Left renal cortex interstitium (tissue), 4 donors: Measurements from ENCODE around the gene ANKRD34A. TPM values are rescaled to one million over a fixed set of nuclear protein-coding genes. Genes with fewer than 3 reads are reported as not detected.

Experiments
- DNase-seq, 4 donors: peaks; one replicate each; pipeline ENCODE4 v3.0.0-alpha.2; 2013; ENCODE audit warnings: low read depth in 4 of 4, low spot score in 2 of 4, missing footprints in 1 of 4
- polyA plus RNA-seq, 4 donors: library from polyadenylated mRNA; unstranded; fragments of 120-200 nt; gene quantifications; one replicate each; pipeline ENCODE4 v1.2.1, GENCODE V29; 2013; ENCODE audit not compliant: insufficient read length in 4 of 4

The ANKRD34A gene
- polyA plus RNA-seq = under 1 TPM; 0.65 to 0.88 (median 0.72) TPM

DNA sequence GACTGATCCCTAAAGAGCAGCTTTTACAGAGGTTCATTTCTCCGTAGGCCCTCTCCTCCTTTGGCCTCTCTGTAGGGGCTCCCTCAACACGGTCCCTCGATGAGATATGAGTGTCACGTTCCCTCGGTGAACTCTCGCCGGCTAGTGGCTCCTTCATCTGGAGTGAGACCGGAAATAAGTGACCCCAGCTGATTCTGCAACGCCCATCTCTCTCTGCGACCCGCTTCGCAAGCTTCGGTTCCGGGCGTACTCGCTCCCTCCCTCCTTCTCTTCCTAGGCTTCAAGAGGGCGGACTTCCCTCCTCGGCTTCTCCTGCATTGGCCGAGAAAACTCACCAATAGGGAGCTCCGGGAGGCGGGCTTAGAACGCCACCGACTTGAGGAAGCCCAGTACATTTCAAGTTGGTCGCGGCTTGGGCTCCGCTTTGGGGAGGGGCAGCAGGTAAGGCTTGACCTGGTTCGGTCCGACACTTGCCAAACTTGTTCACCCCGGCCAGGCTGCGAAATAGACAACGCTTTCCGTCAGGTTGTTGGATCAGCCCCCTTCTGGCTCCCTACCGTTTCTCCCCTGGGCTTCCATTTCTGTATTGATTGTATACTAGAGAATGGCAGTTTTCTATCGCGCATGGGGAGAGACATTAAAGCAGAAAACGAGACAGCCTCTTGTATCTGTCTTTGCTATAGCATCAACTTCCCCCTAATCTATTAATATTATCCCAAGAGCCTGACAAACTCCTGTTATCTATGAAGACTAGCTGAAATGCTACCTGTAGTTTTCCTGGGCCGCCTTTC, at the start of gene ANKRD34A, which contains the start of gene POLR3GL:
ANKRD34A (minus strand) TSS at position 248 of the 791 bp plus-strand sequence. CDS start 2,816 bp downstream, outside the sequence.
POLR3GL (plus strand) TSS at position 363 of the 791 bp plus-strand sequence. CDS start 10,176 bp downstream, outside the sequence.
- peak in 3 of 4 donors; percentile 88 to 96 (median 89) for DNase-seq

DNA sequence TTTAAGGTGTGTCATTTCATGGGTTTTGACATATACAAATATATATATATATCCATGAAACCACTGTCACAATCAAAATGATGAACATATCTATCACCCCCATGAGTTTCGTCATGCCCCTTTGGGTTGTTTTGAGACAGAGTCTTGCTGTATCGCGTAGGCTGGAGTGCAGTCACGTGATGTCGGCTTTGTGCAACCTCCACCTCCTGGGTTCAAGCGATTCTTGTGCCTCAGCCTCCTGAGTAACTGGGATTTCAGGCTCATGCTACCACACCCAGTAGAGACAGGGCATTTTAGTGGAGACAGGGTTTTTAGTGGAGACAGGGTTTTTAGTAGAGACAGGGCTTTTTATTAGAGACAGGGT, 49.2 kb upstream of the ANKRD34A start:
- DNase-seq = no peak

- peak in 1 of 4 donors; percentile 65 for DNase-seq
Observed at GRCh38 chr1:146012703-146013558, 48.6 kb upstream of the ANKRD34A start.

- no peak for DNase-seq
Observed at GRCh38 chr1:146010126-146010738, 45.9 kb upstream of the ANKRD34A start.

DNA sequence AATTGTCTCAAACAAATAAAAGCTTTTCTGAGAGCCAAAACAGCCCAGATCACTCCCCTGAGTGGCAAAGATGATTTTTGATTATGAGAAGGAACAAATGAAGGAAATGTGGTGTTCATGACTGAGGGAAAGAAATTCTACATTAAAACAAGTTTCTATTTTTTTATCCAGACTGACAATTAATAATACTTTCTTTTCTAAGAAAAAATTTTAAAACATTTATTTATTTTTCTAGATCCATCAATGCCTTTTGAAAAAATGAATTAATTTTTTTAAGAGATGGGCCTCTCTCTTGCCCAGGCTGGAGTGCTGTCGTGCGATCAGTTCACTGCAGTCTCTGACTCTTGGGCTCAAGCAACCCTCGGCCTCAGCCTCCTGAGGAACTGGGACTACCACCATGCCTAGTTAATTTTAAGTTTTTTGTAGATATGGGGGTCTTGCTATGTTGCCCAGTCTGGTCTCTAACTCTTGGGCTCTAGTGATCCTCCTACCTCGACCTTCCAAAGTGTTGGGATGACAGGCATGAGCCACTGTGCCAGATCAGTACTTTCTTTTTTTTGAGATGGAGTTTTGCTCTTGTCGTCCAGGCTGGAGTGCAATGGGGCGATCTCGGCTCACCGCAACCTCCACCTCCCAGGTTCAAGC, 43.2 kb upstream of the ANKRD34A start:
- no peak for DNase-seq

- DNase-seq = no peak
Observed at GRCh38 chr1:146001709-146002108, 37.3 kb upstream of the ANKRD34A start.

- no peak for DNase-seq
Observed at GRCh38 chr1:145999321-146000024, 35.1 kb upstream of the ANKRD34A start.

DNA sequence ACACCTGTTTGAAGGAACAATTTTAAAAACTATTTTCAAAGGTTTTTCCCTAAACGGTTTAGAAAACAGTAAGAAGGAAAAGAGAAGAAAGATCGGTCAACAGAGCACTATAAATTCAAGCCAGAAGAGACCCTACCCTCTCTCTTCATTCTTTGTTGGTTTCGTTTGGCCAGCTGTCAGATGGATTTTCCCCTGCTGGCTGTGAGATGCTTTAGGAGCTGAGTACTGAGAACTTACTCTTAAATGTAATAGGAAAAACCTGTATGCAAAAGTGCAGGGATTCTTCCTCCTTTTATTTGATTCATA, 33.3 kb upstream of the ANKRD34A start:
- DNase-seq = no peak

GRCh38 chr1:145997016-145997717, 32.8 kb upstream of the ANKRD34A start:
- DNase-seq = peak in 1 of 4 donors; percentile 81

DNA sequence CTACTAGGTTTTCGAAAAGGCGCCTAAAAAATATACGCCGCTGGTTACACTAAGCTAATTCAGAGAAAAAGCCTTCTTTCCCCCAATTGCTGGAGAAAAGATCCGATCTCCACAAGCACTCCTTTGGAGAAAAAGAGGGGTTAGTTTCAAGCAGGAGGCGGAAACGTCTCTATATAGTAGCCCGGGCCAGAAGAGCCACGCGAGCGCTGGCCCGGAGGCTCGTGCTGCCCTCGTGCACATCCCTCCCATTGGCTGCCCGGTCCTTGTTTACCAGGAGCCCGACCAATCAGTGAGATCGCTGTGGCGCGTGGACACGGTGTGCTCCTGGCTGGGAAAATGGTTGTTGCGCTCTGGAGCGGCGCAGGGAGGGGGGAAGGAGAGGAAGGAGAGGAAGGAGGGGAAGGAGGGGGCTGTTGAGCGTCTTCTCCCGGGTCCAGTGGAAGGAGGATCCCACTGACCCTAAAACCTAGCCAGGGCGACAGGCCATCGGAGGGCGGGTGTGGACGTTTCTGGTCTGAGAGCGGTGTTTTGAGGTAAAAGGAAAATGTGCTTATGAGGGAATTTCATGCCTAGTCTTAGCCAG, 32.1 kb upstream of the ANKRD34A start, which contains the start of gene TXNIP:
TXNIP (minus strand) TSS at position 147 of the 583 bp plus-strand sequence. CDS start 313 bp downstream, outside the sequence.
- DNase-seq = peak; percentile 96 to 99 (median 97)

- no peak for DNase-seq
Observed at GRCh38 chr1:145995964-145996432, 31.6 kb upstream of the ANKRD34A start.

GRCh38 chr1:145995148-145995881, 30.9 kb upstream of the ANKRD34A start:
- DNase-seq = no peak

DNA sequence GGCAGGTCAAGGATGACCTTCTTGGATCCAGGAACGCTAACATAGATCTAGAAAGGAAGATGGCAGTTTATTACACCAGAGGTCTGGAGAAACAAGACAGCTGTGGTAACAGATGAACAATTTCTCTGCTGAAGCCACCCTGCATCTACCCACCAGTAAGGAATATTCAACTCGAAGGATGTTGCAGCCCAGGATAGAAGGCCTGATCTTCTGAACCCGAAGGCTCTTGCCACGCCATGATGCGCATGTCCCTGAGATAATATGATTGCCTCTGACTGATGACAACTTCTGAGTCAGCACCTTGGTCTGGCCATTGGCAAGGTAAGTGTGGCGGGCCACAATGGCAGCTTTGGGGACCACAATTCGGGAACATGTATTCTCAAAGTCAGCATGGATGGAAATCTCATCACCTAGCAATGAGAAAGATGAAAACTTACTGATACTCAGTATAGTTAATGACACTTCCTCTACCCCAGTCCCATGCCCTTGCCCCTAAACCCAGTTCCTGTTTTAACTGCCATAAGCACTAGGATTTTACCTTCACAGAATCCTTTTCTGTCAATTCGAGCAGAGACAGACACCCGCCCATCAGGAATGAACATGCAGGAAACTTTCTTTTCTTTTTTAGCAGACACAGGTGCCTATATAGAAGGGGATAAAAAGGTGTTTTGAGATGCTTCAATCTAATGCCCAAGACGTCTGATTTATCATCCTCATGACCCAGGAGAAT, 30.2 kb upstream of the ANKRD34A start:
- no peak for DNase-seq

- DNase-seq = no peak
Observed at GRCh38 chr1:145993618-145994390, 29.4 kb upstream of the ANKRD34A start.

GRCh38 chr1:145992958-145993617, 28.7 kb upstream of the ANKRD34A start:
- DNase-seq = no peak

DNA sequence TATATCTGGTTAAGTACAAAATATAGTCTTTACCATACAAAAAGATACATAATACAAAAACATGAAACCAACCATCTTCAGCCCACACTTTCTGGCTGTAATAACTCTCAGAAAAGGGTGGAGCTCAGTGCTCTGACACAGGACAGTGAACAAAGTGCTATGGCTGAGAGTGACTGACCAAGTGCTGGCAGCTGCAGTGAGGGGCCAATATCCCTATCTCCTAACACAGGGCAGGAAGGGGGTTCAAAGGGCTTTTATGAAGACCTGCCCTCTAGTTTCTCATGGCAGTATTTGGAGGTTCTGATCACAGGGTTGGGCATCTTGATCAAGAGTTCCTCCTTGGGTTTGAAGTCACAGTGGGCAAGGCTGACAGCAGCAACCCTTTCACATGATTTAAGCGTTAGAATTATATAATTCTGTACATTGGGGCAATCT, 28.1 kb upstream of the ANKRD34A start:
- DNase-seq = no peak
